Peyer's patch (tissue), 4 donors: ENCODE data around the gene IQSEC3.

ENCODE experiments used
- CTCF ChIP-seq, 6 experiments: fragments of 450-650 bp in 4 of 6; fragments of 200-600 bp in 2 of 6; sonication (generic) in 1 of 6; IDR thresholded peaks; one replicate each; pipeline ENCODE4 v1.5.1; 2017 to 2019; ENCODE audit warnings: antibody characterized with exemption in 6 of 6, mild to moderate bottlenecking in 3 of 6, moderate library complexity in 1 of 6
- POLR2A ChIP-seq, 2 donors: fragments of 450-650 bp; IDR thresholded peaks; one replicate each; pipeline ENCODE4 v1.5.1; 2017; ENCODE audit warnings: antibody characterized with exemption in 2 of 2, mild to moderate bottlenecking in 2 of 2, moderate library complexity in 2 of 2

GRCh38 chr12:115960-116915, 49.7 kb downstream of the IQSEC3 start:
- TF ChIP-seq CTCF (IDR thresholded peaks at IDR 0.05) (no peak), POLR2A (IDR thresholded peaks at IDR 0.05) (no peak)
